ENCODE results near the gene PSMD11. TPM values are rescaled to one million over a fixed set of nuclear protein-coding genes. Genes with fewer than 3 reads are reported as not detected.

Gene PSMD11
- total and polyA plus RNA-seq, 3 donors from 2014 or later, result 53.2 to 99.0 (median 59.3) TPM

- no peak for DNase-seq
- WGBS, 2 donors, result 94% methylated on average over 7 of the region's 7 CpGs
- Histone ChIP-seq H3K36me3 (ENCODE audit: low read depth, missing control alignments) (no peaks in the 10 kb centered on the region), H3K9me3 (no peaks in the 10 kb centered on the region), H3K4me1 (no peaks in the 10 kb centered on the region), H3K4me3 (no peak overlapping the region), H3K27ac (no peak overlapping the region), H3K27me3 (no peaks in the 10 kb centered on the region)
- TF ChIP-seq POLR2A (IDR thresholded peaks at IDR 0.05) (no peak), CTCF (IDR thresholded peaks at IDR 0.05) (no peak)
- intact Hi-C loops (cut with DNase I; ENCODE audit: low total_unique reads), result no loop called here
Observed at GRCh38 chr17:32510466-32510865, 66.2 kb downstream of the PSMD11 start.

- H3K27ac ChIP-seq, result no peak overlapping the region
- no peaks in the 10 kb centered on the region for H3K4me1 ChIP-seq
- intact Hi-C loops (cut with DNase I; ENCODE audit: low total_unique reads), result no loop called here
- no peaks in the 10 kb centered on the region for H3K36me3 ChIP-seq (ENCODE audit: low read depth, missing control alignments)
- 100% methylated on average over 2 of the region's 2 CpGs for WGBS, 2 donors
- TF ChIP-seq CTCF (IDR thresholded peaks at IDR 0.05) (no peak), POLR2A (IDR thresholded peaks at IDR 0.05) (no peak)
- no peak overlapping the region for H3K4me3 ChIP-seq
- H3K9me3 ChIP-seq, result no peaks in the 10 kb centered on the region
- H3K27me3 ChIP-seq, result no peaks in the 10 kb centered on the region
- DNase-seq, result no peak
Observed at GRCh38 chr17:32512328-32512727, 68.0 kb downstream of the PSMD11 start.

DNA sequence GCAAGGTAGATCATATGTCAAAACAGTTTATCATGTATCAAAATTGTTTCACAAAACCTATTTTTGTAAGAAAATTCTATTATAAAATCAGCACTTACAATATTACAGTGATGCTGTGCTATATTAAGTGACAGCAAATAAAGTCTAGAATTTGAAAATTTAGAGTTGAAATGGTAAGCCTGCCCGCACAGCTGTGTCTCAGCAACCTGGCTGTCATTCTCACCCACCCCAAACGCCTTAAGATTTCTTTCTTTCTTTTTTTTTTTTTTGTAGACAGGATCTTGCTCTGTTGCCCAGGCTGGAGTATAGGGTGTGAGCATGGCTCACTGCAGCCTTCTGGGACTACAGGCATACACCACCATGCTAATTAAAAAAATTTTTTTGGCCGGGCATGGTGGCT is 69.3 kb downstream of the PSMD11 start:
- intact Hi-C loops (cut with DNase I; ENCODE audit: low total_unique reads), result no loop called here
- TF ChIP-seq POLR2A (IDR thresholded peaks at IDR 0.05) (no peak), CTCF (IDR thresholded peaks at IDR 0.05) (no peak)
- H3K4me3 ChIP-seq, result no peak overlapping the region

DNA sequence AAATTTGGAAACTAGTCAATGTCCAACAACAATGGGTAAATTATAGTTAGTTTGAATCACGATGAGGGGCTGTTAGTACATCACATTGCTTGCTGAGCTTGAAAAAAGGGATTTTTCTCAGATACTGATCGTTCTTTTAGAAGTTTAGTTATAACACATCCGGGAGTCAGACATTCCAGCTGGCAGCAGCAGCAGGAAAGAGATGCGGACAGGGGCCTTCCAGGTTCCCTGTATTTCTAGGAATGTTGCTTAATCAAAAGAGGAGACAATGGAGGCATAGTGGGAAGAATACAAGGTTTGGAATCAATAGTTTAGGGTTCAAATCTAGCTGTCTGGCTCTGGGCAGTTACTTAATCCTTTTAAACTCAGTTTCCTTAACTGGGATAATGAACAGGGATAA is 70.3 kb downstream of the PSMD11 start:
- Histone ChIP-seq H3K27ac (no peak overlapping the region), H3K9me3 (no peaks in the 10 kb centered on the region), H3K36me3 (ENCODE audit: low read depth, missing control alignments) (no peaks in the 10 kb centered on the region), H3K4me1 (no peaks in the 10 kb centered on the region), H3K27me3 (no peaks in the 10 kb centered on the region), H3K4me3 (no peak overlapping the region)
- no peak for TF ChIP-seq POLR2A (IDR thresholded peaks at IDR 0.05)
- no peak for TF ChIP-seq CTCF (IDR thresholded peaks at IDR 0.05)
- DNase-seq, result no peak
- intact Hi-C loops (cut with DNase I; ENCODE audit: low total_unique reads), result no loop called here
- WGBS, 2 donors, result 52 to 61% methylated on average over 4 of the region's 4 CpGs

More for the DNA sequence above, 69.3 kb downstream of the PSMD11 start:
- WGBS, 2 donors, result 86 to 96% methylated on average over 3 of the region's 3 CpGs
- DNase-seq, result no peak
- Histone ChIP-seq H3K27ac (no peak overlapping the region), H3K9me3 (no peaks in the 10 kb centered on the region), H3K27me3 (no peaks in the 10 kb centered on the region), H3K36me3 (ENCODE audit: low read depth, missing control alignments) (no peaks in the 10 kb centered on the region), H3K4me1 (no peaks in the 10 kb centered on the region)

DNA sequence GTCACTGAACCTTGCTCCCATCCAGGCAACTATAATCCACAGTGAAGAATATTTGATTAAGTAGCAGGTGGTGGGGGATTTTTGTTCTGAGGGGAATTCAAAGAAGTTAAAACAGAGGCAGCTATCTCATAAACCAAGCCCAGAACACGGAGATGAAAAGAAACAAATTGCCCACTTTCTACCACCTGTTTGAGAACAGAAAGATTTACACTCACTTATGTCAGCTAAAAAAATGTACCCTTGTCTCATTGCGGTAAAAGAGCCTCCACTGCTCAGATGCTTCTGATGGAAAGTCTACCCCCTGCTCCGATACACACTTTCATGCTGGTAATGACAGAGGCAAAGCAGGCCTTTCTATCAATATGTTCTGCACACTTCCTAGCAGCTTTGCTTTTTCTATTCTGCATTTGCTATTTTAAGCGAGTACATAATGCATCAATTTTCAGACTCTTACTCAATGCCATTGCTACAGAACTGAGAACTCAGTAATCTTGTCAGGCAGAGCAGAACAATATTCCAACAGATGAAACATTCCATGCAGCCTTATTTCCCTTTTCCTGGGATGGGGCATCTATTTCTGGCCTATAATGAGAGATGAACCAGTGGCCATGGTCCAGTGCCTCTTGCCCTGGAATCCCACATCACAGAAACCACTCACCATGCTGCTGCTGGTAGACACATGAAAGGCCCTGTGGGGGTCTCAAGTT is 71.5 kb downstream of the PSMD11 start:
- Histone ChIP-seq H3K27me3 (no peaks in the 10 kb centered on the region), H3K4me3 (no peak overlapping the region), H3K9me3 (no peaks in the 10 kb centered on the region), H3K36me3 (ENCODE audit: low read depth, missing control alignments) (no peaks in the 10 kb centered on the region), H3K4me1 (peaks cover 5% of the 10 kb centered on the region), H3K27ac (no peak overlapping the region)
- intact Hi-C loops (cut with DNase I; ENCODE audit: low total_unique reads), result no loop called here
- 86 to 87% methylated on average over 4 of the region's 4 CpGs for WGBS, 2 donors
- DNase-seq, result no peak
- no peak for TF ChIP-seq POLR2A (IDR thresholded peaks at IDR 0.05)
